GM12891 (cell line): ENCODE results near the gene SLC22A8.

Source experiments
- DNase-seq: peaks from one replicate; pipeline ENCODE4 v3.0.0; 2011; ENCODE audit warnings: low spot score; ENCODE audit not compliant: insufficient read length
- FAIRE-seq: peaks from 2 replicates; lab custom pipeline; 2011; peaks lifted over from hg19 to GRCh38; lab: Jason Lieb, UNC
- PAX5 ChIP-seq: IDR thresholded peaks from 2 replicates; pipeline ENCODE4 v1.6.1; 2011; ENCODE audit warnings: low read length, moderate library complexity, mild to moderate bottlenecking; ENCODE audit not compliant: insufficient read depth, severe bottlenecking
- POLR2A ChIP-seq: IDR thresholded peaks from 2 replicates; pipeline ENCODE4 v1.6.1; 2011; ENCODE audit warnings: low read depth, low read length, control low read depth
- POLR2AphosphoS5 ChIP-seq: IDR thresholded peaks from 2 replicates; pipeline ENCODE4 v1.6.1; 2011; ENCODE audit warnings: low read depth, low read length, control low read depth
- POU2F2 ChIP-seq: IDR thresholded peaks from 2 replicates; pipeline ENCODE4 v1.6.1; 2011; ENCODE audit warnings: low read depth, mild to moderate bottlenecking, control low read depth, low read length, moderate library complexity
- SPI1 ChIP-seq: IDR thresholded peaks from 2 replicates; pipeline ENCODE4 v1.6.1; 2011; ENCODE audit warnings: low read depth, low read length, control low read depth
- TAF1 ChIP-seq: IDR thresholded peaks from 2 replicates; pipeline ENCODE4 v1.6.1; 2011; ENCODE audit warnings: low read depth, low read length, control low read depth

SLC22A8 gene

GRCh38 chr11:62994775-62995174, 20.9 kb downstream of the SLC22A8 start:
- FAIRE-seq (no peak), DNase-seq (no peak)
- TF ChIP-seq SPI1: no peak

DNA sequence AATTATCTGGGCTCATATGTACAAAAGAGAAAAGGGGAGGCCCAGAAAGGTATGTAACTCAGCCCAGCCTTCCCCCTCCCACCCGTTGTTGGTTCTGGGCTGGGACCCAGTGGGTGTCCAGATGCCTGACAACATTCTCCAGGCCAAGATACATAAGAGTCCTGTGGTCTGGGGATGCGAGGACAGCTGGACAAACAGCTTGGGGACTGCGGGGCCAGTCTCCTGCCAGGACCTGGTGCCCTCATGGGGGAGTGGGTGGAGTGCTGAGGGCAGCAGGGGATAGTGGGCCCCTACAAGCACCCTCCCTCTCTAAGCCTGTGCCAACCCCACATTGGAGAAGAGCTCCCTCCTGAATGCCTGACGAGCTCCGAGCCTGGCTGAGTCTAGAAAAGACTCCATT, 27.4 kb downstream of the SLC22A8 start:
- no peak for TF ChIP-seq TAF1
- TF ChIP-seq POLR2A: no peak
- TF ChIP-seq POU2F2: no peak
- TF ChIP-seq PAX5: no peak
- no peak for TF ChIP-seq POLR2AphosphoS5
- no peak for TF ChIP-seq SPI1
- FAIRE-seq: no peak

DNA sequence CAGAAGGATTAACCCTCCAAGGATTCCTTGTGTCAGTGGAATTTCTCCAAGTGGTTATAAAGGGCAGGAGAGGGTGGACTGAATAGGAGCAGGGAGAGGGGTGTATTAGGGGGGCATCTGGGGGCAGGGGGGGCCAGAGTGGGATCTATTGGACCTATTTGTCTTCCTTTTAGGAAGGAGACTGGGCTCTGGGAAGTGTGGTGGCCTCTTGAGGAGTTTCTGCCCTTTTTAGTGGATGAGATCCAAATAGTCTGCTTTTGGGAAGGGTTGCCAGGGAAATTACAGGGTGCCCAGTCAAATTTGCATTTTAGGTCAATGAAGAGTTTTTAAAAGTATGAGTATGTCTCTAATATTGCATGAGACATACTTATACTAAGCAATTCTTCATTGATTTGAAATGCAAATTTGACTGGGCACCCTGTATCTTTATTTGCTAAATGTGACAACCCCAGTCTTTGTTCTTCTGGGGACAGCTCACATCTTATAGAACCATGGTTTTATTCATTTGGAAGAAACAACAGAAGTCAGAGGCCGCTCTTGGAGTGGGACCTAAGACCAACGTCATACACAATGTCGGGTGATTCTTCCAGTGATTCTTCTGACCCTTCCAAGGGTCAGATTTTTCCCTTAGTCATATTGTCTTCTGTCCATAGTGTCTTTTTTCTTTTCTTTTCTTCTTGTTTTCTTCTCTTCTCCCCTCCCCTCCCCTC, 30.4 kb downstream of the SLC22A8 start:
- no peak for FAIRE-seq
- TF ChIP-seq PAX5 (no peak), POLR2AphosphoS5 (no peak), SPI1 (no peak), POU2F2 (no peak), POLR2A (no peak), TAF1 (no peak)
- DNase-seq: no peak

More for the DNA sequence above, 27.4 kb downstream of the SLC22A8 start:
- no peak for DNase-seq

DNA sequence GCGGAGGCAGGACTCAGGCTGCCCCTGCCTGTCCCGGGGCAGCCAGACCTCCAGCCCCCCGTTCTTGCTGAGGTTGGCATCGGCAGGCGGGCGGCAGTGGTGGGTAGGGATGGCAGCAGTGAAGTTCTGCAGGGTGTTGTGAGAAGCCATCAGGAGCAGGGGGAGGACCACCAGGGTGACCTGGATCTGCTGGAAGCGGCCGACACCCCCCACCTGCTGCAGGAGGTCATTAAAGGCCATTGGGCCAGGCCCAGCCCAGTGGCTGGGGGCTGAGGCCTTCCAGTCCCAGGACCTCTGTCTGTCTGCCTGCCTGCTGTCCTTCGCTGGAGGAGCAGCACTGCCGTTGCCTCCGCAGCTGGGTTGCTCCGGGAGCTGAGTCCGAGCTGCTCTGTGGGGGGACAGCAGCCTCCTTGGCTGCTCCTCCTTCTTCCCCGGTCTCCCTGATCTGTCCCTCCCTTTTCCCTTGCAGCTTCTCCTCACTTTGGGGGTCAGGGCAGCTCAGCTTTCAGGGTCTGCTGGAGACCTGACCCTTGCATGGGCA, 31.1 kb downstream of the SLC22A8 start, which contains the start of gene SLC22A6:
Gene SLC22A6 (minus strand): TSS at position 517 of the 541 bp plus-strand sequence. CDS start 277 bp downstream, at position 240.
- TF ChIP-seq PAX5 (no peak), POLR2A (no peak), SPI1 (no peak), POU2F2 (no peak), POLR2AphosphoS5 (no peak), TAF1 (no peak)
- FAIRE-seq: no peak
- no peak for DNase-seq

- DNase-seq: no peak
- TF ChIP-seq SPI1 (no peak), TAF1 (no peak), POLR2A (no peak), POU2F2 (no peak), PAX5 (no peak), POLR2AphosphoS5 (no peak)
- FAIRE-seq: no peak
These were observed 32.0 kb downstream of the SLC22A8 start for GRCh38 chr11:62983536-62984199.

DNA sequence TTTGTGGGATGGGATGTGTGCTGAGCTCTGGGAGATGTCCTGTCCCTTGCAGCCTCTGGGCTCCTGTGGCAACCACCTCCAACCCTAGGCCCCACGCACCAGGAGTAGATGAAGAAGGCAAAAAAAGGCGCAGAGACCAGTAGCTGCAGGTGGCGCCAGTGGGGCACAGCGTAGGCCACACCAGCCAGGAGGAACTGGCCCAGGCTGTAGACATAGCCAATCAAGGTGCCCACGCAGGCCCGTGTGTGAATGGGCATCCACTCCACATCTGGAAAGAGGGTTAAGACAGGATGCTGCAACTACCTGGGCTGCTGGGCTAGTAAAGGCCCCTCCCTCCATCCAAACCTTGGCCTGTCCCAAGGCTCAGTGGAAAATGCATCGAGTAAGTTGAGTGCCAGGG, 33.9 kb downstream of the SLC22A8 start:
- DNase-seq: no peak

DNA sequence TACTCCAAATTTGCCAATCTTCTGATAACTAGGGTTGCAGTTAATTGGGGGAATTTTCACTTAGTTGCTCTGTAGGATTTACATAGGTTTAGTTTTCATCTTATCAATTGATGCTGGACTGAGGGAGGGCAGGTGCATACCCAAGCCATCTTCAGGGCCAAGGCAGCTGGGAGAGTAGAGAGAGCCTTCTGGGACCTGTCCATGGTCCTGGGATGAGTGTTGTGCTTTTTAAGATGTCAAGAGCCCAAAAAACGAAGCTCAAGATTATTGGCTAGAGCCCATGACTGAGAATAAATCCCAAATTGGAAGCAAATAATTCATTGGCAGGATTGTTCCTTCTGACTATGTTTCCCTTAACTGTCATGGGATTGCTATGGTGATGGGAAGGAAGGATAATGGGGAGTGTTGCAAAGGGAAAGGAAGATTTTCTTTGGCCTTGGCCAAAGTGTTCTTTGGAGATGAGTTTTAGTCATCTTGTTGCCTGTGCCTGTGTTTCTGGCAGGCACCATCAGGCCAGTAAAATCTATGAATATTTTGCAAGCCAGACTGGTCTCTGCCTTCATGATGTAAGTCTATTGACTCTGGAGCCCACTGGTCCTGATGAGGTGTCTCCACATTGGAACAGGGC, 35.4 kb downstream of the SLC22A8 start:
- no peak for FAIRE-seq
- DNase-seq: no peak
- TF ChIP-seq SPI1 (no peak), POLR2AphosphoS5 (no peak), PAX5 (no peak), POU2F2 (no peak), POLR2A (no peak), TAF1 (no peak)

More for the DNA sequence above, 33.9 kb downstream of the SLC22A8 start:
- no peak for FAIRE-seq
- no peak for TF ChIP-seq POU2F2
- TF ChIP-seq POLR2A: no peak
- TF ChIP-seq PAX5: no peak
- TF ChIP-seq POLR2AphosphoS5: no peak
- TF ChIP-seq SPI1: no peak
- no peak for TF ChIP-seq TAF1

- TF ChIP-seq POLR2A: no peak
- TF ChIP-seq SPI1: no peak
- TF ChIP-seq POLR2AphosphoS5: no peak
- no peak for TF ChIP-seq PAX5
- TF ChIP-seq TAF1: no peak
- no peak for TF ChIP-seq POU2F2
- FAIRE-seq (no peak), DNase-seq (no peak)
These were observed 39.5 kb downstream of the SLC22A8 start for GRCh38 chr11:62976109-62976508.

- DNase-seq: no peak
These were observed 40.7 kb downstream of the SLC22A8 start for GRCh38 chr11:62974848-62975522.

More at GRCh38 chr11:62974848-62975522, 40.7 kb downstream of the SLC22A8 start:
- FAIRE-seq: peak; percentile 13
- TF ChIP-seq PAX5 (no peak), POLR2AphosphoS5 (no peak), POU2F2 (no peak), TAF1 (no peak), POLR2A (no peak), SPI1 (no peak)
